Activated CD4-positive, alpha-beta T cell treated with anti-CD3 and anti-CD28 coated beads for 1 hour (primary cell): ENCODE results near the gene ABAT.
"Not testable (repeated sequence)": the region's sequence is repeated elsewhere in the genome, so short reads cannot be mapped to it uniquely, and the experiment has no call there.

Experiments used
- DNase-seq: peaks from one replicate; pipeline ENCODE4 v3.0.0-alpha.2; 2020

Gene ABAT

GRCh38 chr16:8718851-8719680, 44.6 kb downstream of the ABAT start:
- no peak for DNase-seq

- no peak for DNase-seq
These were observed 45.9 kb downstream of the ABAT start for GRCh38 chr16:8720080-8720966.

GRCh38 chr16:8720967-8721308, 46.5 kb downstream of the ABAT start:
- DNase-seq, result no peak

GRCh38 chr16:8721336-8722024, 47.1 kb downstream of the ABAT start:
- DNase-seq, result no peak

GRCh38 chr16:8722025-8722348, 47.6 kb downstream of the ABAT start:
- no peak for DNase-seq

GRCh38 chr16:8725513-8726178, 51.2 kb downstream of the ABAT start:
- DNase-seq, result no peak

GRCh38 chr16:8727131-8727806, 52.9 kb downstream of the ABAT start:
- no peak for DNase-seq

GRCh38 chr16:8727857-8728618, 53.6 kb downstream of the ABAT start:
- no peak for DNase-seq

GRCh38 chr16:8729779-8730334, 55.4 kb downstream of the ABAT start:
- no peak for DNase-seq

- DNase-seq, result no peak
These were observed 56.0 kb downstream of the ABAT start for GRCh38 chr16:8730335-8730915.

- DNase-seq, result no peak
These were observed 59.6 kb downstream of the ABAT start for GRCh38 chr16:8733849-8734540.

- no peak for DNase-seq
These were observed 61.2 kb downstream of the ABAT start for GRCh38 chr16:8735574-8735973.

GRCh38 chr16:8736123-8736668, 61.8 kb downstream of the ABAT start:
- no peak for DNase-seq

- DNase-seq, result no peak
These were observed 64.7 kb downstream of the ABAT start for GRCh38 chr16:8739151-8739550.

- DNase-seq, result no peak
These were observed 65.7 kb downstream of the ABAT start for GRCh38 chr16:8739989-8740704.

GRCh38 chr16:8740775-8741355, 66.4 kb downstream of the ABAT start:
- no peak for DNase-seq

GRCh38 chr16:8741636-8742035, 67.2 kb downstream of the ABAT start:
- DNase-seq, result no peak

- no peak for DNase-seq
These were observed 67.7 kb downstream of the ABAT start for GRCh38 chr16:8742068-8742467.

- DNase-seq, result not testable (repeated sequence)
These were observed 74.5 kb downstream of the ABAT start for GRCh38 chr16:8748944-8749343.
